ENCODE data around the gene SPATA6.
A peak's percentile ranks its signal among the peaks of the same experiment; 100 is the strongest.
"Not testable (repeated sequence)": the region's sequence is repeated elsewhere in the genome, so short reads cannot be mapped to it uniquely, and the experiment has no call there.

Gene SPATA6

DNA sequence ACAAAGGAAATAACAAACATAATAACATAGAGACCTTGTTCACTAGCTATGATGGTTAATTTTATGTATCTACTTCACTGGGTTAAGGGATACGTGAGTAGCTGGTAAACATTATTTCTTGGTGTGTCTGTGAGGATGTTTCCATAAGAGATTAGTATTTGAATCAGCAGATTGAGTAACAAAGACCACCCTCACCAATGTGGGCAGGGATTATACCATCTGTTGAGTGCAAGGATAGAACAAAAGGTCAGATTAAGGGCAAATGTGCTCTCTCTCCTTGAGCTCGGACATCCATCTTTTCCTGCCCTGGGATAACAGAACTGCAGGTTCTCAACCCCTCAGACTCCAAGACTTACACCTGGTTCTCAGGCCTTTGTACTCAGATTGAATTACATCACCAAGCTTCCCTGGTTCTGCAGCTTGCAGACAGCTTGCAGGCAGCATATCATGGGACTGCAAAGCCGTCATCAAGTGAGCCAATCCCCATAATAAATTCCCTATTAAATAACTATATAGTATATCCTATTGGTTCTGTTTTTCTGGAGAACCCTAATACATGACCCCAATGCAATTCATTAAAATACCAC lies 9.2 kb downstream of the SPATA6 start:
- in situ Hi-C loops (cut with HindIII; ENCODE audit: low sequenced_read_pairs): no loop called here
- TF ChIP-seq, protein P1, sequence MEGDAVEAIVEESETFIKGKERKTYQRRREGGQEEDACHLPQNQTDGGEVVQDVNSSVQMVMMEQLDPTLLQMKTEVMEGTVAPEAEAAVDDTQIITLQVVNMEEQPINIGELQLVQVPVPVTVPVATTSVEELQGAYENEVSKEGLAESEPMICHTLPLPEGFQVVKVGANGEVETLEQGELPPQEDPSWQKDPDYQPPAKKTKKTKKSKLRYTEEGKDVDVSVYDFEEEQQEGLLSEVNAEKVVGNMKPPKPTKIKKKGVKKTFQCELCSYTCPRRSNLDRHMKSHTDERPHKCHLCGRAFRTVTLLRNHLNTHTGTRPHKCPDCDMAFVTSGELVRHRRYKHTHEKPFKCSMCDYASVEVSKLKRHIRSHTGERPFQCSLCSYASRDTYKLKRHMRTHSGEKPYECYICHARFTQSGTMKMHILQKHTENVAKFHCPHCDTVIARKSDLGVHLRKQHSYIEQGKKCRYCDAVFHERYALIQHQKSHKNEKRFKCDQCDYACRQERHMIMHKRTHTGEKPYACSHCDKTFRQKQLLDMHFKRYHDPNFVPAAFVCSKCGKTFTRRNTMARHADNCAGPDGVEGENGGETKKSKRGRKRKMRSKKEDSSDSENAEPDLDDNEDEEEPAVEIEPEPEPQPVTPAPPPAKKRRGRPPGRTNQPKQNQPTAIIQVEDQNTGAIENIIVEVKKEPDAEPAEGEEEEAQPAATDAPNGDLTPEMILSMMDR (IDR thresholded peaks at IDR 0.05; ENCODE audit: low read depth, low read length): no peak
- no peak overlapping the region for H3K4me3 ChIP-seq (ENCODE audit: low read depth, low read length)
- DNase-seq (ENCODE audit: low read depth, low spot score): no peak

DNA sequence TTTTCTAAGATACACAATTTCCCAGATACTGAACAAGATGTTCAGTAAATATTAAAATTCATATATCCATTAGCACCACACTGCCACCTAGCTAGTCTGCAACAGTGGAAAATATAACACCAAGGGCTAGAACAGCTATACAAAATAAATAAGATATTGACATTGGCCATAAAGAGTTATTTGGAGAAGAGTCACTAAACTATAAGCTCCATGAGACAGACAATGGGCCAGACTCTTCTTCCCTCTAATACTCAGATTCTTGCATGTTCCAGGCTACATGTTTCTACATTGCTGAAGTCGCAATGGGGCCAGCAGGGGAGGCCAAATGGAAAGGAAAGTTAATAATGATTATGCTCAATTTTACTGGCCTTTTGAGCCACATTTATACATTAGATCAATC lies 21.5 kb downstream of the SPATA6 start:
- no peak overlapping the region for H3K4me3 ChIP-seq (ENCODE audit: low read depth, low read length)
- peak; percentile 14 for DNase-seq (ENCODE audit: low read depth, low spot score)
- in situ Hi-C loops (cut with HindIII; ENCODE audit: low sequenced_read_pairs): no loop called here
- TF ChIP-seq, protein P1 (IDR thresholded peaks at IDR 0.05; ENCODE audit: low read depth, low read length): peak; percentile 46

DNA sequence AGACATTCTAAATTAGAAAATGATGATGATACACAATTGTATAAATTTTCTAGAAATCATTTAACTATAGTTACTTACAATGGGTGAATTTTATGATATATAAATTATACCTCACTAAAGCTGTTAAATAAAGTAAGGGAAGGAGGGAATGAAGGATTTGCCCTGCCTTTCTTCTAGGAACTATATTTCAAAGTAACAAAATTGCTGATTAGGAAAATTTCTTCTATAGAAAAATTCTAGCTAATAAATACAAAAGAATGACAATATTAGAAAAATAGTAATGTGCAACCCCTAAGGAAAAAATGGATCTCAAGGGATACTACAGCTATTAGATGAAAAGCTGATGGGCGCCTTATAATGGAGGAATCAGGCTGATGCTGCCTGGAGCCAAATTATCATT lies 23.1 kb downstream of the SPATA6 start:
- in situ Hi-C loops (cut with HindIII; ENCODE audit: low sequenced_read_pairs): no loop called here
- no peak for DNase-seq (ENCODE audit: low read depth, low spot score)
- no peak overlapping the region for H3K4me3 ChIP-seq (ENCODE audit: low read depth, low read length)
- TF ChIP-seq, protein P1 (IDR thresholded peaks at IDR 0.05; ENCODE audit: low read depth, low read length): no peak

DNA sequence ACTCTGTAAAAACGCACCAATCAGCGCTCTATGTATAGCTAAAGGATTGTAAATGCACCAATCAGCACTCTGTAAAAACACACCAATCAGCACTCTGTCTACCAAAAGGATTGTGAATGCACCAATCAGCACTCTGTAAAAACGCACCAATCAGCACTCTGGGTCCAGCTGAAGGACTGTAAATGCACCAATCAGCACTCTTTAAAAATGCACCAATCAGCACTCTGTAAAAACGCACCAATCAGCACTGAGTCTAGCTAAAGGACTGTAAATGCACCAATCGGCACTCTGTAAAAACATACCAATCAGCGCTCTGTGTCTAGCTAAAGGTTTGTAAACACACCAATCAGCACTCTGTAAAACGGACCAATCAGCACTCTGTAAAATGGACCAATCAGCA lies 27.8 kb downstream of the SPATA6 start:
- in situ Hi-C loops (cut with HindIII; ENCODE audit: low sequenced_read_pairs); DNase-seq (ENCODE audit: low read depth, low spot score); H3K4me3 ChIP-seq (ENCODE audit: low read depth, low read length): not testable (repeated sequence)

DNA sequence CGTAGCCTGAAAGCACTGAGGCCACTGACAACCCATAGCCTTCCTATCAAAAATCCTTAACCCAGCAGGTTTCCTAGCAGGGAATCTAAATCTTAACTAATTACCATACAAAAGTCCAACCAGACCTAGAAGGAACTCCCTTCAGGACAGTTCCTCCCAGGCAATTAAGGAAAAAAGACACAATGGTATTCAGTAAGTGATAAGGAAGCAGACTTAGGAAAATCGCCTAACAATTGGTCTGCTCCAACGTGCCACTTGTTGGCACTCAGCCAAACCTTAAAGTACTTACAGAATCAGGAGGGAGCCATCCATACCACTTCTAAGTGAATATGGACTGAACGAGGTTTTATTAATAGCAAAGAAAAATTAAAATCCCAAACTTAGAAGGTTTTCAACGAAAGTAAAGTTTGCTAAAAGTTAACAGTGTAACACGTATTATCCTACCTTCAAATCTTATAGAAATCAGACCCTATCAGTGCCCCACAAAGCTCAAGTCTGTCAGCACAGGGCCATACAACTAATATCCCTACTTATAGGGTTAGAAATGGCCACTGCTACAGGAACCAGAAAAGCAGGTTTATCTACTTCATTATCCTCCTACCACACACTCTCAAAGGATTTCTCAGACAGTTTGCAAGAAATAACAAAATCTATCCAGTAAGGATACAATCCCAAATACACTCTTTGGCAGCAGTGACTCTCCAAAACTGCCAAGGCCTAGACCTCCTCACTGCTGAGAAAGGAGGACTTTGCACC lies 29.0 kb downstream of the SPATA6 start:
- TF ChIP-seq, protein P1 (IDR thresholded peaks at IDR 0.05; ENCODE audit: low read depth, low read length): no peak
- H3K4me3 ChIP-seq (ENCODE audit: low read depth, low read length): no peak overlapping the region
- in situ Hi-C loops (cut with HindIII; ENCODE audit: low sequenced_read_pairs): no loop called here
- DNase-seq (ENCODE audit: low read depth, low spot score): no peak

DNA sequence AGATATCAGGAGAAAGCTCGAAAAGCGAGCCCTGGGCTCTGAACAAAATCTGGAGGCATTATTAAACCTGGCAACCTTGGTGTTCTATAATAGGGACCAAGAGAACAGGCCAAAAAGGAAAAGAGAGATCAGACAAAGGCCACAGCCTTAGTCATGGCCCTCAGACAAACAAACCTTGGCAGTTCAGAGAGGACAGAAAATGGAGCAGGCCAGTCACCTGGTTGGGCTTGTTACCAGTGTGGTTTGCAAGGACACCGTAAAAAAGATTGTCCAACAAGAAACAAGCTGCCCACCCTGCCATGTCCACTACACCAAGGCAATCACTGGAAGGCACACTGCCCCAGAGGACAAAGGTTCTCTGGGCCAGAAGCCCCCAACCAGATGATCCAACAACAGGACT lies 31.2 kb downstream of the SPATA6 start:
- DNase-seq (ENCODE audit: low read depth, low spot score); H3K4me3 ChIP-seq (ENCODE audit: low read depth, low read length); in situ Hi-C loops (cut with HindIII; ENCODE audit: low sequenced_read_pairs): not testable (repeated sequence)

DNA sequence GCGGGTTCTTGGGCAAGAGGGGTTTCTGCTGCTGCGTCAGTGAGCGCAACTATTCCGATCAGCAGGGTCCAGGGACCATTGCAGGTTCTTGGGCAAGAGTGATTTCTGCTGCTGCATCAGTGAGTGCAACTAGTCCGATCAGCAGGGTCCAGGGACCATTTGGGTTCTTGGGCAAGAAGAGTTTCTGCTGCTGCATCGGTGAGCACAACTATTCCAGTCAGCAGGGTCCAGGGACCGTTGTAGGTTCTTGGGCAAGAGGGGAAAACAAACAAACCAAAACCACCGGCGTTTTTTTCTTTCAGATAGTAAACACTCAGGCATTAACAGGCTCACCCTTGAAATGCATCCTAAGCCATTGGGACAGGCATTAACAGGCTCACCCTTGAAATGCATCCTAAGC lies 32.6 kb downstream of the SPATA6 start:
- in situ Hi-C loops (cut with HindIII; ENCODE audit: low sequenced_read_pairs): no loop called here
- DNase-seq (ENCODE audit: low read depth, low spot score): no peak
- no peak overlapping the region for H3K4me3 ChIP-seq (ENCODE audit: low read depth, low read length)
- TF ChIP-seq, protein P1 (IDR thresholded peaks at IDR 0.05; ENCODE audit: low read depth, low read length): no peak

DNA sequence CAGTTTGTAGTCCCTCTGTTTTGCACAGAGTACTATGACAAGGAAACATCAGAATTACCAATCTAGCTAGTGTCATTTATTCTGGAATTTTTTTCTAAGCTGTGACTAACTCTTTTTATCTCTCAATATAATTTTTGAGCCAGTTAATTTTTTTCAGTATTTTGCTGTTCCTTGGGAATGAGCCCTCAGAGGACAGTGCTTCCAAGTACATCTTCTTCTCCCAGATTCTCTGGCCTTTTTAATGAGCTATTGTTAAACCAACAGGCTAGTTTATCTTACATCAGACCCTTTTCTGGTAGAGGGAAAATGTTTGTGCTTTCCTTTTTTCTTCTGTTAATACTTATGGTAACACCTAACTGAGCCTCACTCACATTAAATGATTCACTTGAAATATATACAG lies 34.6 kb downstream of the SPATA6 start:
- DNase-seq (ENCODE audit: low read depth, low spot score); in situ Hi-C loops (cut with HindIII; ENCODE audit: low sequenced_read_pairs); H3K4me3 ChIP-seq (ENCODE audit: low read depth, low read length): not testable (repeated sequence)

DNA sequence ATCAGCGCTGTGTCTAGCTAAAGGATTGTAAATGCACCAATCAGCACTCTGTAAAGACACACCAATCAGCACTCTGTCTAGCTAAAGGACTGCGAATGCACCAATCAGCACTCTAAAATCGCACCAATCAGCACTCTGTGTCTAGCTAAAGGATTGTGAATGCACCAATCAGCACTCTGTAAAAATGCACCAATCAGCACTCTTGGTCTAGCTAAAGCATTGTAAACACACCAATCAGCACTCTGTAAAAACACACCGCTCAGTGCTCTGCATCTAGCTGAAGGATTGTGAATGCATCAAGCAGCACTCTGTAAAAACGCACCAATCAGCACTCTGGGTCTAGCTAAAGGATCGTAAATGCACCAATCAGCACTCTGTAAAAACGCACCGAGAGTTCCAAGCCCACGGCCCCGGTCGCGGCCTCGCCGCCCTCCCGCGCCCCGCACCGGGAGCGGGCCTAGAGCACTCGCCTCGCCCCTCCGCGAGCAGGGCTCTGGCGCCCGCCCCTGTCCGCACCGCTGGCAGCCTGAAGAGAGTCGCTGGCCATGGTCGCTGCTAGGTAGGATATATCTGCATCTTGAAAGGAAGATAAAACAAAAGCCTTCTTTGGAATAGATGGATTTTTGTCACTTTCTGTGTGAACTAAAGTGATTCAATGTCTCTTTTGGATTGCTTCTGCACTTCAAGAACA lies 36.5 kb downstream of the SPATA6 start:
- in situ Hi-C loops (cut with HindIII; ENCODE audit: low sequenced_read_pairs); H3K4me3 ChIP-seq (ENCODE audit: low read depth, low read length); DNase-seq (ENCODE audit: low read depth, low spot score): not testable (repeated sequence)
